ENCODE measurements around the gene CDC42BPB. TPM values are rescaled to one million over a fixed set of nuclear protein-coding genes. Genes with fewer than 3 reads are reported as not detected.

The CDC42BPB gene
- total and polyA plus RNA-seq, 2 experiments from 2014 or later = 13.0 to 106 TPM

DNA sequence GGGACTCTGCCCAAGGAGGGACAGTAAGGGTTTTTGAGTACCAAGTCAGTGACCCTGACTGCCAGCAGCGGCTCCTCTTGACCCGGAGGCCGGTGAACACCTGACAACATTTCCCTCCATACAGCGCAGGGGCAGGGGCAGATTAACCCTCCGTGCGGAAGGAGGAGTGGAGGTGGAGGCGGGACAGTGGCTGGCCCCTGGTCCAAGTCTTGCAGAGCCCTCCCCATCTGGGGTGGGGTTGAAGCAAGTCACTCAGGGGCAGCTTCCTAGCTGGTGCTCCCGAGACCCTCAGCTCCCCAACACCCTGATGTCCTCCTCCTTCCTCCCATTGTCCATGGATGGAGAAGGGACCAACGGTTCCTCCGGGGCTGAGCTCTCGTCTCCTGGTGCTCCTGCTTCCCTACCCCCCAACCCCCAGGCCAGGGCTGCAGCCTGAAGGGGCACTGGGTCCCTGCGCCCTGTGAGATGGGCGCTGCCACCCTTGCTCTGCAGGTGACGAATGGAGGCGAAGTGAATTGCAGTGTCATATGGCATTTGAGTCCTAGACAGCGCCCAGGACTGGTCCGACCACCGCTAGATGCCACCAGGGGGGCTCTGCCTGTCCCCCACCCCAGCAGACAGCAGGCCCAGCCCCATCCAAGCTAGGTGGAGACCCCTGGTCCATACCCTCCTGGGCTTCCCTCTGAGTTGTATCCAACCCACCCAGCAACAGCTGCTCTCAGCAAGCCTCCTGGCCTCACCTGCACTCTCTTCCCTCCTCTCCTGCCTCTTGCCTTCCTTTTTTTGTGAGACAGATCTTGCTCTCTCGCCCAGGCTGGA lies 141.8 kb downstream of the CDC42BPB start:
- Histone ChIP-seq H3K4me2 (ENCODE audit: unreplicated experiment) (no peak overlapping the region), H3K27me3 (replicated peaks; ENCODE audit: insufficient read depth) (no peaks in the 10 kb centered on the region), H3K9me3 (ENCODE audit: low read depth) (no peaks in the 10 kb centered on the region), H3K4me1 (ENCODE audit: insufficient read depth) (no peaks in the 10 kb centered on the region), H3K36me3 (ENCODE audit: low read depth) (no peaks in the 10 kb centered on the region), H3K9me2 (ENCODE audit: insufficient read depth) (no peaks in the 10 kb centered on the region), H3K27ac (no peak overlapping the region), H3K9ac (no peak overlapping the region), H3K79me2 (ENCODE audit: insufficient read depth) (no peaks in the 10 kb centered on the region), H4K20me1 (ENCODE audit: insufficient read depth) (no peaks in the 10 kb centered on the region), H3F3A (ENCODE audit: insufficient read depth) (no peaks in the 10 kb centered on the region), H3K4me3 (no peak overlapping the region), H2AFZ (no peak overlapping the region)
- whole genome bisulfite sequencing, 2 experiments (ENCODE audit: low coverage in 1 of 2, low lambda C conversion rate in 2 of 2, missing lambda C conversion rate in 2 of 2) = 81 to 88% methylated on average over 15 to 19 of the region's 19 CpGs
- DNase-seq = no peak
- TF ChIP-seq EZH2 (IDR thresholded peaks at IDR 0.05; ENCODE audit: insufficient read depth, poor library complexity, severe bottlenecking) (no peak), EZH2phosphoT487 (IDR thresholded peaks at IDR 0.05; ENCODE audit: insufficient read depth, low read depth) (no peak)
- in situ Hi-C loops (cut with MboI) = loop anchor here (10.0 kb wide), 2 partner anchors 141 to 221 kb away; partner anchors contain the start of gene TRAF3

DNA sequence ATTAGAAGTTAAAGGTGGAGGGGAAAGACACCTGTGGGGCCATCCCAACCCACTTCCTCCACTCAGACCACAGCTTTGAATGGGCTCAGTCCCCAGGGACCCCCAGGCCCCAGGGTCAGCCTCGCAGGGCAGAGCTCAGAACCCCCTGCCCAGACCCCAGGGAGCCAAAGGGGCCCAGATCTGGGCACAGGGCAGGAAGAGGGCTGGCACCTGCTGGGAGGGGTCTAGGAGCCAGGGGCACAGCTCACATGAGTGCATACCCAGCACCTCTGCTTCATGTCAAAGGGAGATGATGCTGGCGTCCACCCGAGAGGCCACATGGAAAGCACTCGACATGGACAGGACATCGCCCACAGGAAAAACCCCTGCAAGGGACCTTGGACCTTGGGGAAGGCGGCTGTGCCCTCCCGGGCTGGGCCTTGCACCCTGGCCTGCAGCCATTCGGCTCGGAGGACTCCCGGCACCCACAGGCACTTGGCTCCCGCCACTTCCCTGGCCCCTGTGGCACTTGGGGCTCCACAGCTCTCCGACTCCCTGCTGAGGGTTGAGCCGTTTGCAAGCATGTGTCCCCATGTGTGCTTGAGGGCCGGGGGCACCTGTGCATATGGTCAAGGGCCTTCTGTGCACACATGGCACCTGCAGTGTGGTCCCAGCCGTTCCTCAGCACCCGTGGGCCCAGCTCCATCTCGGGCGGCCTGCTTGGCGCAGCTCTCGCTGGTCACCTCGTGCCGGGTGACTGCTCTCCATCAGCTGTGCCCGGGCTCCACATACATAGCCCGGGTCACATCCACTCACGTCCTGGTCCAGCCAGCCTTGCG lies 142.7 kb downstream of the CDC42BPB start:
- H2AFZ ChIP-seq = no peak overlapping the region
- no peaks in the 10 kb centered on the region for H3F3A ChIP-seq (ENCODE audit: insufficient read depth)
- in situ Hi-C loops (cut with MboI) = loop anchor here (10.0 kb wide), 2 partner anchors 140 to 220 kb away; partner anchors contain the start of gene TRAF3
- TF ChIP-seq EZH2phosphoT487 (IDR thresholded peaks at IDR 0.05; ENCODE audit: insufficient read depth, low read depth) (no peak), EZH2 (IDR thresholded peaks at IDR 0.05; ENCODE audit: insufficient read depth, poor library complexity, severe bottlenecking) (no peak)
- H3K9me3 ChIP-seq (ENCODE audit: low read depth) = no peaks in the 10 kb centered on the region
- H4K20me1 ChIP-seq (ENCODE audit: insufficient read depth) = no peaks in the 10 kb centered on the region
- H3K9ac ChIP-seq = no peak overlapping the region
- H3K4me1 ChIP-seq (ENCODE audit: insufficient read depth) = no peaks in the 10 kb centered on the region
- no peaks in the 10 kb centered on the region for H3K27me3 ChIP-seq (replicated peaks; ENCODE audit: insufficient read depth)
- no peaks in the 10 kb centered on the region for H3K36me3 ChIP-seq (ENCODE audit: low read depth)
- H3K27ac ChIP-seq = no peak overlapping the region
- DNase-seq = no peak
- no peaks in the 10 kb centered on the region for H3K79me2 ChIP-seq (ENCODE audit: insufficient read depth)
- H3K4me3 ChIP-seq = no peak overlapping the region
- H3K4me2 ChIP-seq (ENCODE audit: unreplicated experiment) = no peak overlapping the region
- no peaks in the 10 kb centered on the region for H3K9me2 ChIP-seq (ENCODE audit: insufficient read depth)
- 79 to 84% methylated on average over 25 to 26 of the region's 26 CpGs for WGBS, 2 experiments (ENCODE audit: low coverage in 1 of 2, low lambda C conversion rate in 2 of 2, missing lambda C conversion rate in 2 of 2)

DNA sequence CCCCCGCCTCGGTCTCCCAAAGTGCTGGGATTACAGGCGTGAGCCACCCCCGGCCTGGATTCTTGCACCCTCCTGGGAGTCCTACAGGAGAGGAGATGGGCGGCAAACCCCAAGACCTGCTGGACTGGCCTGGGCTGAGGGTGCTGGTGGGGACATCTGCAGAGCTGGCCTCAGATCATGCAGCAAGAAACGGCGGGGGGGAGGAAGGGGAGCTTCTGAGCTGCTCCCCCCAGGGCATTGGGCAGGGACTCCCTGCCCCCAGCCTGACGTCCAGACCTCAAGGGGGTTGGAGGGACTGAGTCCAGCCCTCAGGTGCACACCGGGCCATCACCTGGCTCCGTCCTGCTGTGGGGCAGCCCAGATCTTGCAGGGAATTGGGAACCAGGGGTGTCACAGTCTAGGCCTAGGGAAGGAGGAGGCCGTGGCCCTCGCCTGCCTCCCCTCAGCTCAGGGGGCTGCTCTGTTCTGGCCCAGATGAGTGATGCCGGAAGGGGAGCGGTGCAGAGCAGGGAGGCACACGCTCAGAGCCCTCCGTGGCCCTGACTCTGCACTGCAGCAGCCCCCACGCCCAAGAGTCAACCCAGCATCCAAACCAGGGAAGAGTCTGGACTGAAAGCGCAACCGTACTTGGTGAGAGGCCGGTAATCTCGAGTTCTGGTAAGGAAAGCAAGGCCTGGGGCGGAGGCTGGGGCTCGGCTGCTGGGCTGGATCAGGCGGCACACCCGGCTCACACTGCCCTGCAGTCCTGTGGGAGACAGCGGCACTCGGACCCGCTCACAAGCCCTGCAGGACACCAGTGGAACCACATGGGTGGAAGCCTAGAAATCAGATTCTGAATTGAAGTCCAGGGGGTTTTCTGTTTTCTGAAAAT lies 143.8 kb downstream of the CDC42BPB start:
- Histone ChIP-seq H3K36me3 (ENCODE audit: low read depth) (no peaks in the 10 kb centered on the region), H3K4me2 (ENCODE audit: unreplicated experiment) (no peak overlapping the region), H3K27me3 (replicated peaks; ENCODE audit: insufficient read depth) (no peaks in the 10 kb centered on the region), H3K9me3 (ENCODE audit: low read depth) (no peaks in the 10 kb centered on the region), H4K20me1 (ENCODE audit: insufficient read depth) (no peaks in the 10 kb centered on the region), H3K27ac (no peak overlapping the region), H3K4me3 (no peak overlapping the region), H3K79me2 (ENCODE audit: insufficient read depth) (no peaks in the 10 kb centered on the region), H3F3A (ENCODE audit: insufficient read depth) (no peaks in the 10 kb centered on the region), H3K4me1 (ENCODE audit: insufficient read depth) (no peaks in the 10 kb centered on the region), H3K9me2 (ENCODE audit: insufficient read depth) (no peaks in the 10 kb centered on the region), H2AFZ (no peak overlapping the region), H3K9ac (no peak overlapping the region)
- WGBS, 2 experiments (ENCODE audit: low coverage in 1 of 2, low lambda C conversion rate in 2 of 2, missing lambda C conversion rate in 2 of 2) = 79 to 82% methylated on average over 25 to 28 of the region's 28 CpGs
- TF ChIP-seq EZH2 (IDR thresholded peaks at IDR 0.05; ENCODE audit: insufficient read depth, poor library complexity, severe bottlenecking) (no peak), EZH2phosphoT487 (IDR thresholded peaks at IDR 0.05; ENCODE audit: insufficient read depth, low read depth) (no peak)
- no peak for DNase-seq
- in situ Hi-C loops (cut with MboI) = loop anchor here (10.0 kb wide), 2 partner anchors 139 to 219 kb away; partner anchors contain the start of gene TRAF3

All from GM23248 (cell line).